Measurements from ENCODE around the gene SH3TC1.
A peak's percentile ranks its signal among the peaks of the same experiment; 100 is the strongest.

The SH3TC1 gene

DNA sequence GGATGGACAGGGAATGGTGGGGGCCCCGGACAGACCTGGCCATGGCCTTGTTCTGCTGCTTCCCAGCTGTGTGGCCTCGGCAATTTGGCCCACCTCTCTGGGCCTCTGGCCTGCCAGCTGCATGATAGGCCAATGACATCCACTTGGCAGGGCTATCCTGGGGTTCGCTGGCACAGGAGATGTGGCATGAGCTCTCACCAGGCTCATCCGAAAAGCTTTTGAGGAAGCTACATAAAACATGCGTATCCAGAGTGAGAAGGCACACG is 18.1 kb downstream of the SH3TC1 start:
- no peak for DNase-seq

DNA sequence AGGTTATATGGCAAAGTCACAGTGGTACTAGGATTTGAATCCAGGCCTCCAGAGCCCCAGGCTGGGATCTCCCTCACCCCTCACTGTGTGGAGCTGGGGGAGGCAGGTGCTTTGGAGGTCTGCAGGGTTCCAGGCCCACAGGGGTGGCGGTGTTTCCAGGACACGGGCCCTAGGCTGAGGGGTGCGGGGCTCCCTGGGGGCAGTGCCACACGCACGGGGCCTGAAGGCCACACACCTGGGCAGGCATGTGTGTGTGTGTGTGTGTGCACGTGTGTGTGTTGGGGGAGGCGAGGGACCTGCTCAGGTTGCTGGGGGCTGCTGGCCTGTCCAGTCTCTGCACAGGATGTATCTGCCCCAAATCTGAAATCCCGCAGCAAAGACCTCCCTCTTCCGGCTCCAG is 18.8 kb downstream of the SH3TC1 start:
- DNase-seq, result no peak

DNA sequence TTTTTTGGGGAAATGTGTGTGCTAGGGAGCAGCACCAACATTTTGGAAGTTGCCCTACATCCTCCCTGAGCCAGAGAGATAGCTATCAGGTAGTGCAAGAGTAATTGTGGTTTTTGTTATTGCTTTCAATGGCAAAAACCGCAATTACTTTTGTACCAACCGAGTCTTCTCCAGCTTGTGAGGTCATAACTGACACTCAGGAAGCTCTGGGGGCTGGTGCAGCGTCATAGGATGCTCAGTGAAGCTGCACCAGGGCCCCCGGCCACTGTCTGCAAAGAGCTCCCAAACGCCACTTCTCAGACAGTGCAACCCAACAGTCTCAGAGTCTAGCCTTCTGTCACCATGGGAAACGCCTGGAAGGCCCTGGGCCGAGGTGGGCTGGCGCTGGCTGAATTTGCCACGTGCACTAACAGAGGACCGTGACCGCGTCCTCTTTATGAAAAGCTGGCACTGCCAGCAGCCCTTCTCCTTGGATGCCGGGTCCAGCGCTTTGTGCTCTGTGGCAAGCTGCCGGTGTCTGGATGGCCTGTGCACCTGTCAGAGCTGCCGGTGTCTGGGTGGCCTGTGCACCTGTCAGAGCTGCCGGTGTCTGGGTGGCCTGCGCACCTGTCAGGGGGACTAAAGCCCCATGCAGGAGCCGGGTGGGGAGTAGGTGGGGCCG is 19.4 kb downstream of the SH3TC1 start:
- DNase-seq, result no peak

DNA sequence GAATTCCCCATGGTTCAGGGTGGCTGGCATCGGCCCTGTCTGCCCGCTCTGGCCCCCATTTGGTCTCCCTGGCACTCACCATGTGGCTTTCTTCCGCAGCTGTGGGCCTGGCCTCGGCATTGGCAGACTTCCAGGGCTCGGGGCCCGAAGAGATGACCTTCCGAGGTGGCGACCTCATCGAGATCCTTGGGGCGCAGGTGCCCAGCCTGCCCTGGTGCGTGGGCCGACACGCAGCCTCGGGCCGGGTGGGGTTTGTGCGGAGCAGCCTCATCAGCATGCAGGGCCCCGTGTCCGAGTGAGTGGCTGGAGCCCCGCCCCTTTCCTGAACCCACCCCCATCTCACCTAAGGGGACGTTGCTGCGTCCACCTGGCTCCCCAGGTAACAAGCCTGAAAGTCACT is 20.1 kb downstream of the SH3TC1 start:
- DNase-seq, result no peak

DNA sequence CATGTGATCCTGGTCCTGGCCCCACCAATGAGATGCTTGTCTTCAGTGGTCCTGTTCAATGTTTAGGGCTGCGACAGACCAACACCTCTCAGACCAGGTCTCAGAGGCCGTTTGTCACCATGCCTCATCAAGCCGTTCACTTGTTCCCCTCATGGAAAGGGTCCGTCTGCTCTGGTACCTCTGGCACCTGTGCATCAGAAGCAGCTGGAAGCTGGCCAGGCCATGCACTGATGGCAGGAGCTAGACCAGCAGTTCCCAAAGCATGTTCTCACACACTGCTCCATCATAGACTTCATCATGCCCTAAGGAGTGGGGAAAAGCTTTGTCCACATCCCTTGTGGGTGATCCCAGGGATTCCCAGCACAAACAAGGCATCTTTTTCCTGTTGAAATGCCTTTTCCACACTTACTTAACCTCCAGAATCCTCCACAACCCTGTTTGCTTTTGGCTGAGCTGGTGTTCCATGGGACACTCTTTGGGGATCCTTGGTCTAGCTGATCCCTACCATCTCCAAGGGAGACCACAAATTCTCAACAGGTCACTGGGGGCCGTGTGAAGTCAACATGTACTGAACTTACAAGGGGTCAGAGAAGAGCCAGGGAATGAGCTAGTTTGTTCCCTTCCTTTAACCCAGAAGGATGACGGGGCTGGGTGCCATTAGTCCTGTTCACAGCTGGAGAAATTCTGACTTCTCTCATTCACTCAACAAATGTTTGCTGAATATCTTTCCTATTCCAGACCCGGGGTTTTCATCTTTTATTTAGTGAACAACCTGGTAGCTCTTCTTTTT is 21.8 kb downstream of the SH3TC1 start:
- no peak for DNase-seq

DNA sequence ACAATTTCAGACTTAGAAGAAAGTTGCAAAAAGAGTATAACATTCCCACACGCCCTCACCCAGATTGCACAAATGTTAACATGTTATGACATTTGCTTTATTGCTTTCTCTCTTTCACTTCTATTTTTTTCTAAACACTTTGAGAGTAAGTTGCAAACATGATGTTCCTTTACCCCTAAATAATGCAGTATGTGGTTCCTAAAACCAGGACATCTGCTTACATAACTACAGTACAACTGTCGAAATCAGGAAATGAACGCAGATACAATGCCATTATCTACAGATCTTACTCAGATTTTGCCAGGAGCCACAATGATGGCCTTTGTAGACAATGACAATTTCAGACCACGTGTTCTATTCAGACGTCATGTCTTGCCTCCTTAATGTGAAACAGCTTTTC is 22.4 kb downstream of the SH3TC1 start:
- DNase-seq, result no peak

DNA sequence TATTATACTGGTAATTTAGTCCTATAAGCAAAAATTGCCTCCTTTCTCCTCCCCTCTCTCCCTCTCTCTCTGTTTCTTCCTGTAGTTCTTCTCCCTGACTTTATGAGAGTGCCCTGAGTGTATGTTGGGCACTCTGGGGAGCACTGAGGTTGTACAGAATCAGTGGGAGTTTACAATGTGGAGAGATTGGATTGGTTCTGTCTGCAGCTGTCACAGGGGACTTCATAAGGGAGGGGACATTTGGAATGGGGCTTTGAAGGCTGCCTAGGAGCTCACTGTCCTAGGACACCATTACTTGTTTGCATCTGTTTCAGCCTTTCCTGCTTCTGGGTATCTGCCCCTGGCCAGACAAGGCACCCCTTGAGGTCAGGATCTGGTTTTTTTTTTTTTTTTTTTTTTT is 22.9 kb downstream of the SH3TC1 start:
- no peak for DNase-seq

DNA sequence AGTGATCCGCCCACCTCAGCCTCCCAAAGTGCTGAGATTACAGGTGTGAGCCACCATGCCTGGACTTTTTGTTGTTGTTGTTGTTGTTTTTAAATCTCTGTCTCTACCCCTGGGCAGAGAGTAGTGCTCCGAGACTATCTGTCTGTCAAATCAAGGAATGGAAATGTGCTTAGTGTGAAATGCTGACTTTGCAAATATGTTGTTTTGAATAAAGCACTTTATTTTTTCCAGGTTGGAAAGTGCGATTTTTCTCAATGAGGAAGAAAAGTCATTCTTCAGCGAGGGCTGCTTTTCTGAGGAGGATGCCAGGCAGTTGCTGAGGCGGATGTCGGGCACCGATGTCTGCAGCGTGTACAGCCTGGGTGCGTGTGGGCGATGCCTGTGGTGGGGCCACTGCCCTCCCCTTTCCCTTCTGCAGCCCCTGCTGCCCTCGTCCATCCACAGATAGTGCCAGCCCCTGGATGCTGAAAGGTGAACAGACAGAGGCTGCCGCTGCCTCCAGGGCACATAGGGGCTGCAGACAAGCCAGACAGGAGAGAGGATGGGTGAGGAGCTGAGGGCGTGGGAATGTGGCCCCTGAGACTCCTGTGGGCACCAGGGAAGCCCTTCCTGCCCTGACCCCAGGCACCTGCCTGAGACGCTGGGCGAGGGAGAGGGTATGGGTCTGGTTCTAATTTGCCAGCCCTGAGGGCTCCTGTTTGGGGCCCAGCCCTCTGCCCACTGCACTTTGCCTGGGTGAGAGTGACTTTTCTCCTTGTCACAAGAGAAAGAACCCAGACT is 23.7 kb downstream of the SH3TC1 start:
- DNase-seq, result no peak

DNA sequence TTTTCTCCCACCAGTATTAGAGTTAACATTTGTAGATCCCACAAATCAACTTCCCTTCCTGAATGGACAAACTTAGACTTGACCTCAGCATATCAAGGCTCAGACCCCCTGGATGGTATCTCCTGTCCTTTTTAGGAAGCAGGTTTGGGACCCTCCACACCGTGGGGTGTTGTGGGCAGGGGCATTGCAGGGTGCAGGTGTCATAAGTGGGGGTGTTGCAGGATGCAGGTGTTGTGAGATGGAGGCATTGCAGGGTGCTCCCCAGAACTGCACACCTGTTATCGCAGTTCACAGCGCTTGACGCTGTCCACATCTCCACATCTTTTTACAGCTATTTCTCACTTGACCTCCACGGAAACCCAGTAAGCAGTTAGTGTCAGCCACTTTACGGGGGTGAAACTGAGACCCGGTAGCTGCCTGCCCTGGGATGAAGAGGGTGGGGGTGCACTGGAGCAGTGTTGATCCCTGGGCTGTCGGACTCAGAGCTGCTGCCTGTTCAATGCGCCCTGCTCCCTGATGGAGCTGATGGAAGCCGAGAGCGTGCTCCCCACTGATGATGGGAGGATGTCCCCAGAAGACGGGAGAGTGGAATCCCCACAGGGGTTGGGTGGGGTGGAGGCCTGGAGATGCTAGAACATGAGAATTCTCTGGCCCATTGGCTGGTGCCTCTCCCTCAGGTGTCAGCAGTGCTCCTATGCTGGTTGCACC is 25.3 kb downstream of the SH3TC1 start:
- DNase-seq, result no peak

DNA sequence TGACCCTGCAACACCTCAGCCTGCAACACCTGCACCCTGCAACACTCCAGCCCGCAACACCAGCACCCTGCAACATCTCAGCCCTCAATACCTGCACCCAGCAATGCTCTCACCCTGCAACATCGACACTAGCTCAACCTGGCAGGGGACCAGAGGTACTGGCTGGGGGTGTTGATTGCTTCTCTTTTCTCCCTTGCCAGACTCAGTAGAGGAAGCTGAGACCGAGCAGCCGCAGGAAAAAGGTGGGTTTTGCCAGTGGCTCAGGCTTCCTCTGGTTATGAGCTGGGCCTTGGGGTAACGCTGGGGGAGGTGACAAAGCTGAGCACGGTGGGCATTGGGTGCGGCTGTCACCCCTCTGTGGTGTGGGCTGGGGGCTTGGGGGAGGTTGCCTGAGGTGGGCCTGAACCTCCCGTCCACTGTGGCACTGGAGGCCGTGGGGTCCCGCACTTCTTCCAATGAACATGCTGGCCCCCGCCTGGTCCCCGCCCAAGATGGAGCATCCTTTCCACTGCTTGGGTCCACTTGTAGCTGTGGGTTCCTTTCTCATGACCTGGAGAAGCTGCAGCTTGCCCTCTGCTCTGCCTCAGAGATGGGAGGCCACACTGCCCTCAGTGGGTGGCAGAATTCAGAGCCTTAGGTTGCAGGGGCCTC is 26.0 kb downstream of the SH3TC1 start:
- DNase-seq, result no peak

DNA sequence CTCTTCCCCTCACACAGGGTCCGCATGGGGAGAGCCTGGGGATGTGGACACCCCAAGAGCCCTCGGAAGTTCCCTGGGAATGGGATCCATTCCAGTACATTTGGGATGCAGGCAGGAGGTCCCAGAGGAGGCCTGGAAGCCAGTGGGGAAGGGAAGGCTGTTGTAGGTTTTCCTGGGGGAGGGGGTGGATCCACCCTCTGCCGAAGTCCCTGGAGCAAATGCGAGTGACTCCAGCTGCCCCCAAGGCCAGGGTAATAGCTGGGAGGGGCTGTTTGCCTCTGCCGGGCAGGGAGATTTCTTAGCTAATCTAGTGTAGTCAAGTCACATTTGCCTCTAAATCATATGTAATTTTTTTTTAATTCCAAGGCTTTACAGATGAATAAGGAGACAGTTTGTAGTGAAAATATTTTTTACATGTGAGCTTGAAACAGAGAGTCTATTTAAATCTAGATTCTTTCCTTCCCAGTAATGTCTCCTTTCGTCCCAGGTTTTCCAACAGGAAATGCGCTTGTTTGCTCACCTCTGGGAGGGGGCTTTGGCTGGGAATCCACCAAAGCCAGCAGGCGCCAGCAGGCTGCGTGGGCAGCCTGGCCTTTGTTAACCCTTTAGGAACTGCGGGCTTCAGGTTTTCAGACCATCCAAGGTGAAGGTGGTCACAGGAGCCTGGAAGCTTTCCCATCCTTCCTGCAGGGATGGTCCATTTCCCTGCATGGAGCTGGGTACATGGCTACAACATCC is 26.8 kb downstream of the SH3TC1 start:
- DNase-seq, result no peak

DNA sequence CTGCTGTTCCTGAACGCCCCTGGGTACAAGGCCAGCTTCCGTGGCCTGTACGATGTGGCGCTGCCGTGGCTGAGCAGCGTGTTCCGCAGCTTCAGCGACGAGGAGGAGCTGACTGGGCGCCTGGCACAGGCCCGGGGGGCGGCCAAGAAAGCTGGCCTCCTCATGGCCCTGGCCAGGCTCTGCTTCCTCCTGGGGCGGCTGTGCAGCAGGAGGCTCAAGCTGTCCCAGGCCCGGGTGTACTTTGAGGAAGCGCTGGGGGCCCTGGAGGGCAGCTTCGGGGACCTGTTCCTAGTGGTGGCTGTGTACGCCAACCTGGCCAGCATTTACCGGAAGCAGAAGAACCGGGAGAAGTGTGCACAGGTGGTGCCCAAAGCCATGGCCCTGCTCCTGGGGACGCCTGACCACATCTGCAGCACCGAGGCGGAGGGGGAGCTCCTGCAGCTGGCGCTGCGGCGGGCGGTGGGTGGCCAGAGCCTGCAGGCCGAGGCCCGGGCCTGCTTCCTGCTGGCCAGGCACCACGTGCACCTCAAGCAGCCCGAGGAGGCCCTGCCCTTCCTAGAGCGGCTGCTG is 28.2 kb downstream of the SH3TC1 start:
- no peak for DNase-seq

DNA sequence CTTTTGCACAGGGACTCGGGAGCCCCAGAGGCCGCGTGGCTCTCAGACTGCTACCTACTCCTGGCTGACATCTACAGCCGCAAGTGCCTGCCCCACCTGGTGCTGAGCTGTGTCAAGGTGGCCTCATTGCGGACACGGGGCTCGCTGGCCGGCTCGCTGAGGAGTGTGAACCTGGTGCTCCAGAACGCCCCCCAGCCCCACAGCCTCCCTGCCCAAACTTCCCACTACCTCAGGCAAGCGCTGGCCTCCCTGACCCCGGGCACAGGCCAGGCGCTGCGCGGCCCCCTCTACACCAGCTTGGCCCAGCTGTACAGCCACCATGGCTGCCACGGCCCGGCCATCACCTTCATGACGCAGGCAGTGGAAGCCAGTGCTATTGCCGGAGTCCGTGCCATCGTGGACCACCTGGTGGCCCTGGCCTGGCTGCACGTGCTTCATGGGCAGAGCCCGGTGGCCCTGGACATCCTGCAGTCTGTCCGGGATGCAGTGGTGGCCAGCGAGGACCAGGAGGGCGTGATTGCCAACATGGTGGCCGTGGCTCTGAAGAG is 28.8 kb downstream of the SH3TC1 start:
- DNase-seq, result no peak

DNA sequence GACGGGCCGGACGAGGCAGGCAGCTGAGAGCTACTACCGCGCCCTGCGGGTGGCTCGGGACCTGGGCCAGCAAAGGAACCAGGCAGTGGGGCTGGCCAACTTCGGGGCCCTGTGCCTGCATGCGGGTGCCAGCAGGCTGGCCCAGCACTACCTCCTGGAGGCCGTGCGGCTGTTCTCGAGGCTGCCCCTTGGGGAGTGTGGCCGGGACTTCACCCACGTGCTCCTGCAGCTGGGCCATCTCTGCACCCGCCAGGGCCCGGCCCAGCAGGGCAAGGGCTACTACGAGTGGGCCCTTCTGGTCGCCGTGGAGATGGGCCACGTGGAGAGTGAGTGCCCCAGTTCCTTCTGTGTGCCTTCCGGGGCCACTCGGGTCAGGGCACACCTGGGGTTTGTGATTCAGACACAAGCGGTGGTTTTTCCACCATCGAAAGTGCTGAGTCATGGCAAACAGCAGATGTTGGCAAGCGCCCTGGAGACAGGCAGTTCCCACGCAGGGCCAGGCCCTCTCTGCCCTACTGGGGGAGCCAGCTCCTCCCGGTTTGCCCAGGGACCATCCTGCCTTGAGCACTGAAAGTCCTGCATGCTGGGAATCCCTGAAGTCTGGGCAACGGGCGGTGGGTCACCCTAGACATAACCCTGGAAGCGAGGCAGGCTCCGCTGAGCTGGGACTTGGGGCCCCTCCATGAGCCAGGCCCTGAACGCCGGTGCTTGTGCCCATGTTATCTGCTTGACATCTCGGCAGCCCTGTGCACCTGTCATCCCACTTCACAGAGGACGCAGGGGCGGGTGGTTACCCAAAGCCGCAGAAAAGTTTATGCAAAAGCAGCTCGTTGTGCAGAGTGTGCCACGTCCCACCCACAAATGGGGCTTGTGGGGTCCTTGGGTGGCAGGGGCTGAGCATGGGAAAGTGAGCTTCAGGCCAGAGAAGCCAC is 29.5 kb downstream of the SH3TC1 start:
- DNase-seq, result peak; percentile 73

DNA sequence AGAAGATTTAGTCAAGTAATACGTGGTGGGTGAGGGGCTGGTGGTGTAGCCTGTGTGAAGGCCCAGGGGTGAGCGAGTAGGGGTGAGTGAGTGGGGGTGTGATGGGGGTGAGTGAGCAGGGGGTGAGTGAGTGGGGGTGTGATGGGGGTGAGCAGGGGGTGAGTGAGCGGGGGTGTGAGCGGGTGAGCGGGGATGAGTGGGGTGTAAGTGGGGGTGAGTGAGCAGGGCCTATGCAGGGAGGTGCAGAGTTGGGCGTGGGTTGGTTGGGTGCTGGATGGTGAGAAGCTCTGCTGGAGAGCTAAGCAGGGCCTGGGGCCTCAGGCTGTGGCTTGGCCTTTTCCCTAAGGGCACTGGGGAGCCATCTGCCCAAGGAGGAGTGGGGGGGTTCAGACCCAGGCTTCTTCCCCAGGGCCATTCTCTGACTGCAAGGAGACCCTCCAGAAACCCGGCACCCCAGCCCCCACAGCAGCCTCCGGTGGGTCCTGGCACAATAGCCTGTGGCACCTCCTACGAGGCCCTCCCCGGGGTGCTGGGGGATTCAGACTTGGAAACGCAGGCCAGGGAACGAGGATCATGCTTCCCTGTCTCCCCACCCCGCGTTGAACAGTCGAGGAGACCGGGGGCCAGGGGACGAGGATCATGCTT is 30.4 kb downstream of the SH3TC1 start:
- DNase-seq, result no peak

DNA sequence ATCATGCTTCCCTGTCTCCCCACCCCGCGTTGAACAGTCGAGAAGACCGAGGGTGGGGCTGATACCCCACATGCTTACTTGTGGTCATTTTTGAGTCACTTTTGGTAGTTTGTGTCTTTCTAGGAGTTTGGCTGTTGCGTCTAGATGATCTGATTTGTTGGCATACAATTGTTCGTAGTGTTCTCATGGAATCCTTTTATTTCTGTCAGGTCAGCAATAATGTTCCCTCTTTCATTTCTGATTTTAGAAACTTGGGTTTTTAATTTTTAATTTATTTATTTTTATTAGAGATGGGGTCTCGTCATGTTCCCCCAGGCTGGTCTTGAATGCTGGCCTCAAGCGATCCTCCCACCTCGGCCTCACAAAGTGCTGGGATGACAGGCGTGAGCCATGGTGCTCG is 30.9 kb downstream of the SH3TC1 start:
- DNase-seq, result no peak

DNA sequence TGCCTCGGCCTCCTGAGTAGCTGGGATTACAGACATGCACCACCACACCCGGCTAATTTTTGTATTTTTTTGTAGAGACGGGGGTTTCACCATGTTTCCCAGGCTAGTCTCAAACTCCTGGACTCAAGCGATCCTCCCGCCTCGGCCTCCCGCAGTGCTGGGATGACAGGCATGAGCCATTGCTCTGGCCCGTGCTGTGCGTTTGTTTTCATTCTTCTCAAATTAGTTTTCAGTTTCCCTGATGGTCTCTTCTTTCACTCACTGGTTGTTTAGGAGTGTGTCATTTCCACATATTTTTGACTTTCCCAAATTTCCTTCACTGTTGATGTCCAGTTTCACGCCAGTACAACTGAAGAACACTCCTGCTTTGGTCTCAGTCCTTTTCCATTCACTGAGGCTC is 31.8 kb downstream of the SH3TC1 start:
- no peak for DNase-seq

DNA sequence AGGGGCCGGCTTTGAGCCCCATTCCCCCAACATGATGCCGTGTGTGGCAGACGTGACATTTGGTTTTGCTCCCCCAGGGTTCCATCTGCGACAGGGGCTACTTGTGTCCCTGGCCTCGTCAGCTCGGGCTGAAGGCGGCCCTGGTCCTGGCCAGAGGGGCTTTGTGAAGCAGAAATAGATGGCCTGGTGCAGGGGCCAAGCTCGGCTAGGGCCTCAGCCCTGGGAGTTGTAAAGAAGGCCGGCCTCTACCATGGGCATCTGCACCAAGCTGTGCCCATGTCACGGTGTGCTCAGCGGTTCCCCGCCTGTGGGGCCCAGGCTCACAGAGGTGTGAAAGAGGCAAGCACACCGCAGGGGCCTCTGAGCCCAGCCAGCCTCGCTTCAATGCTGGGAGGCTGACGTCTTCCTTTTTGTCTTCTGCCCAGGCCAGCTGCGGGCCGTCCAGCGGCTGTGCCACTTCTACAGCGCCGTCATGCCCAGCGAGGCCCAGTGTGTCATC is 32.5 kb downstream of the SH3TC1 start:
- no peak for DNase-seq

DNA sequence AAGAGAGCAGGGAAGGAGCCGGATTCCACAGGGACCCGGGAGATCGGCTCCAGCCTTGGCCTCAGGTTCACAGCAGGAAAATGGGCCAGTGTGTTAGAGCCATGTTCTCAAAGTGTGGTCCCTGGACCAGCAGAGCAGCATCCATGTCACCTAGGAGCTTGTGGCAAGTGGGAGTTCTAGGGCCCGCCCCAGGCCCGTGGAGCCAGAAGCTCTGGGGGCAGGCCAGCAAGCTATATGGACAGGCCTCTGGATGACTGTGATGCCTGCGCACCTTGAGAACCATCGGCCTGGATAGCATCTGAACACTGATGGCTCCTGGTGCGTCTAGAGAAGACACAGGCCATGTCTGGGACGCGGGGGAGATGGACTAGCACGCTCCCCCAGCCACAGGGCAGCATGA is 33.7 kb downstream of the SH3TC1 start:
- no peak for DNase-seq
